SJSA1 (cell line): ENCODE results near the gene CCDC13. TPM values are rescaled to one million over a fixed set of nuclear protein-coding genes. Genes with fewer than 3 reads are reported as not detected.

Source experiments
- DNase-seq, 2 experiments: peaks; one replicate each; pipeline ENCODE4 v3.0.0-alpha.2; 2015 to 2020; ENCODE audit warnings: low spot score in 2 of 2, low read depth in 1 of 2
- H3K27ac ChIP-seq: fragments of 250-450 bp; sonication (Bioruptor Pico); 2 replicates; pipeline ENCODE4 v1.5.1; 2020; ENCODE audit warnings: mild to moderate bottlenecking, moderate library complexity
- H3K27me3 ChIP-seq: fragments of 250-450 bp; sonication (Bioruptor Pico); replicated peaks from 2 replicates; pipeline ENCODE4 v1.5.1; 2020; ENCODE audit warnings: mild to moderate bottlenecking, moderate library complexity
- H3K36me3 ChIP-seq: fragments of 250-450 bp; sonication (Bioruptor Pico); 2 replicates; pipeline ENCODE4 v1.5.1; 2020; ENCODE audit warnings: mild to moderate bottlenecking
- H3K4me1 ChIP-seq: fragments of 250-450 bp; sonication (Bioruptor Pico); replicated peaks from 2 replicates; pipeline ENCODE4 v1.6.1; 2021; ENCODE audit warnings: mild to moderate bottlenecking
- H3K4me3 ChIP-seq: fragments of 250-450 bp; sonication (Bioruptor Pico); 2 replicates; pipeline ENCODE4 v1.5.1; 2020; ENCODE audit warnings: mild to moderate bottlenecking
- H3K9me3 ChIP-seq: fragments of 250-450 bp; sonication (Bioruptor Pico); replicated peaks from 2 replicates; pipeline ENCODE4 v1.5.1; 2020; ENCODE audit warnings: mild to moderate bottlenecking
- total RNA-seq: library from RNA; depleted of rRNA; stranded (reverse); fragments of >200 nt; shearing (Covaris generic); gene quantifications from 2 replicates; pipeline ENCODE4 v1.2.3, GENCODE V29; 2014

The CCDC13 gene
- total RNA-seq, 1 experiment from 2014 or later, result 0.39 TPM

- Histone ChIP-seq H3K27ac (no peak overlapping the region), H3K9me3 (no peaks in the 10 kb centered on the region), H3K4me1 (peaks cover 10% of the 10 kb centered on the region), H3K4me3 (no peak overlapping the region), H3K27me3 (no peaks in the 10 kb centered on the region), H3K36me3 (no peaks in the 10 kb centered on the region)
- peak in 1 of 2 experiments; percentile 7 for DNase-seq
These were observed 29.7 kb downstream of the CCDC13 start for GRCh38 chr3:42743204-42743995.

GRCh38 chr3:42742688-42743087, 30.4 kb downstream of the CCDC13 start:
- DNase-seq, result peak in 1 of 2 experiments; percentile 25
- Histone ChIP-seq H3K4me1 (peaks cover 10% of the 10 kb centered on the region), H3K9me3 (no peaks in the 10 kb centered on the region), H3K4me3 (no peak overlapping the region), H3K27me3 (no peaks in the 10 kb centered on the region), H3K27ac (no peak overlapping the region), H3K36me3 (no peaks in the 10 kb centered on the region)

- Histone ChIP-seq H3K36me3 (no peaks in the 10 kb centered on the region), H3K27me3 (no peaks in the 10 kb centered on the region)
- peak in 1 of 2 experiments; percentile 16 for DNase-seq
These were observed 30.8 kb downstream of the CCDC13 start for GRCh38 chr3:42742259-42742658.

GRCh38 chr3:42741796-42742195, 31.3 kb downstream of the CCDC13 start:
- H3K36me3 ChIP-seq, result no peaks in the 10 kb centered on the region
- peak in 1 of 2 experiments; percentile 9 for DNase-seq
- no peaks in the 10 kb centered on the region for H3K9me3 ChIP-seq
- no peaks in the 10 kb centered on the region for H3K27me3 ChIP-seq
- H3K27ac ChIP-seq, result no peak overlapping the region
- no peak overlapping the region for H3K4me3 ChIP-seq
- peaks cover 8% of the 10 kb centered on the region for H3K4me1 ChIP-seq

More at GRCh38 chr3:42742259-42742658, 30.8 kb downstream of the CCDC13 start:
- peaks cover 10% of the 10 kb centered on the region for H3K4me1 ChIP-seq
- no peak overlapping the region for H3K27ac ChIP-seq
- H3K9me3 ChIP-seq, result no peaks in the 10 kb centered on the region
- H3K4me3 ChIP-seq, result no peak overlapping the region

- H3K4me3 ChIP-seq, result no peak overlapping the region
- no peaks in the 10 kb centered on the region for H3K36me3 ChIP-seq
- H3K27ac ChIP-seq, result no peak overlapping the region
- H3K4me1 ChIP-seq, result no peaks in the 10 kb centered on the region
- no peaks in the 10 kb centered on the region for H3K27me3 ChIP-seq
- DNase-seq, result peak in 1 of 2 experiments; percentile 32
- no peaks in the 10 kb centered on the region for H3K9me3 ChIP-seq
These were observed 33.5 kb downstream of the CCDC13 start for GRCh38 chr3:42739401-42740158.

- H3K4me3 ChIP-seq, result no peak overlapping the region
- no peaks in the 10 kb centered on the region for H3K9me3 ChIP-seq
- H3K27ac ChIP-seq, result no peak overlapping the region
- no peaks in the 10 kb centered on the region for H3K36me3 ChIP-seq
- DNase-seq, result peak in 1 of 2 experiments; percentile 19
- no peaks in the 10 kb centered on the region for H3K27me3 ChIP-seq
- no peaks in the 10 kb centered on the region for H3K4me1 ChIP-seq
These were observed 36.5 kb downstream of the CCDC13 start for GRCh38 chr3:42736531-42736930.

GRCh38 chr3:42736081-42736480, 37.0 kb downstream of the CCDC13 start:
- no peak overlapping the region for H3K4me3 ChIP-seq
- H3K9me3 ChIP-seq, result no peaks in the 10 kb centered on the region
- H3K27me3 ChIP-seq, result no peaks in the 10 kb centered on the region
- DNase-seq, result no peak
- H3K4me1 ChIP-seq, result no peaks in the 10 kb centered on the region
- H3K36me3 ChIP-seq, result no peaks in the 10 kb centered on the region
- no peak overlapping the region for H3K27ac ChIP-seq

- Histone ChIP-seq H3K4me3 (no peak overlapping the region), H3K36me3 (no peaks in the 10 kb centered on the region), H3K27ac (no peak overlapping the region), H3K9me3 (no peaks in the 10 kb centered on the region), H3K27me3 (no peaks in the 10 kb centered on the region), H3K4me1 (no peaks in the 10 kb centered on the region)
- peak in 1 of 2 experiments; percentile 21 for DNase-seq
These were observed 37.4 kb downstream of the CCDC13 start for GRCh38 chr3:42735615-42736014.

- Histone ChIP-seq H3K36me3 (no peaks in the 10 kb centered on the region), H3K4me3 (no peak overlapping the region), H3K27ac (no peak overlapping the region), H3K9me3 (no peaks in the 10 kb centered on the region), H3K4me1 (no peaks in the 10 kb centered on the region), H3K27me3 (no peaks in the 10 kb centered on the region)
- DNase-seq, result peak in 1 of 2 experiments; percentile 26
These were observed 38.0 kb downstream of the CCDC13 start for GRCh38 chr3:42735019-42735418.

- no peaks in the 10 kb centered on the region for H3K27me3 ChIP-seq
- no peaks in the 10 kb centered on the region for H3K9me3 ChIP-seq
- no peak overlapping the region for H3K4me3 ChIP-seq
- H3K27ac ChIP-seq, result no peak overlapping the region
- no peaks in the 10 kb centered on the region for H3K36me3 ChIP-seq
- no peaks in the 10 kb centered on the region for H3K4me1 ChIP-seq
- DNase-seq, result peak in 1 of 2 experiments; percentile 28
These were observed 38.7 kb downstream of the CCDC13 start for GRCh38 chr3:42734263-42734860.

- peak in 1 of 2 experiments; percentile 32 for DNase-seq
- H3K9me3 ChIP-seq, result no peaks in the 10 kb centered on the region
- H3K4me3 ChIP-seq, result no peak overlapping the region
- H3K4me1 ChIP-seq, result no peaks in the 10 kb centered on the region
- no peaks in the 10 kb centered on the region for H3K36me3 ChIP-seq
- H3K27ac ChIP-seq, result no peak overlapping the region
- no peaks in the 10 kb centered on the region for H3K27me3 ChIP-seq
These were observed 39.4 kb downstream of the CCDC13 start for GRCh38 chr3:42733501-42734262.

GRCh38 chr3:42732829-42733459, 40.1 kb downstream of the CCDC13 start:
- DNase-seq, result peak in 1 of 2 experiments; percentile 26
- no peaks in the 10 kb centered on the region for H3K36me3 ChIP-seq
- H3K9me3 ChIP-seq, result no peaks in the 10 kb centered on the region
- H3K27me3 ChIP-seq, result no peaks in the 10 kb centered on the region
- H3K4me1 ChIP-seq, result no peaks in the 10 kb centered on the region
- no peak overlapping the region for H3K4me3 ChIP-seq
- H3K27ac ChIP-seq, result no peak overlapping the region
